NCI-H524 treated with DMSO at 0.1 percent for 48 hours (cell line): ENCODE results near the gene RNF150.
"Not testable (repeated sequence)": the region's sequence is repeated elsewhere in the genome, so short reads cannot be mapped to it uniquely, and the experiment has no call there.

Experiments
- DNase-seq: peaks from one replicate; lab custom pipeline; 2025; lab: John Stamatoyannopoulos, UW

RNF150 gene

DNA sequence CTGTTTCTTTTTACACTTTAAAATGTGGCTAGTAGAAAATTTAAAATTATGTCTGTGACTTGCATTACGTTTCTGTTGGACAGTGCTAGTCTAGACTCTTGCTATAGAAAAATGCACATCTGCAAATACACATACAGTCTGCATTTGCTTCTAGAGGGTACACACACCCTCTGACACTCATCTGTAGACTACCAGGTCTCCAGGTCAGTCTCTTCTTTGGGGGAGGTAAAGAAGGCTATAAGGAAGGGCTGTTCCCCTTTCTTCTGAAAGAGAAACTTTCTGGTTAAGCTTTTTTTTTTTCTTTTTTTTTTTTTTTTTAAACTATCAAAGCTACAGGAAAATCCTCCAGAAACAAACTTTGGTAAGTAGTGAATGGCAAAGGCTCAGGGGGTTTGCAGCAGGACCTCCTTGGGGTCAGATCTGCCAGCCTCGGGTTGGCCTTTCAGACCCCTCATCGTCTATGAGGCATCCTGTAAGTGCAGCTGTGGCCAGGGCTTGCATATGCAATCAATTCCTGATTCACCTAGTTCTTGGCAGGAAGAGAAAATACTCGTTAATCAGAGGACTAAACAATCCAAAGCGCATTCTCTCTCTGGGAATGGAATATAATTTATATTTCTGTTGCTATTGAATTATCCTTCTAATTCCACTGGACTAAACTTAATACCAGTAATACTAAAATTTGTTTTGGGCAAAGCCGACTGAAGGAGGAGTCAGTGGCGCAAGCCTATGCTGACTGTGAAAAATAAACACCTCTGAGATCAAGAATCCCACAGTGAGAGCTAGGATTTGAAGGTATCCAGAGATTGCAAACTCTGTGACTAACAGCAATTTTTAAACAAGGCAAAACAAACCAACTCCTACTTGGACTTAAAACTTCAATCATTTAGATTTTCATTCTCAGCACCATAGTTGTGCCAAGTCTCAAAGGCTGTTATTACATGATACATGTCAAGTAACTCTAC is 267.7 kb downstream of the RNF150 start:
- DNase-seq: no peak

DNA sequence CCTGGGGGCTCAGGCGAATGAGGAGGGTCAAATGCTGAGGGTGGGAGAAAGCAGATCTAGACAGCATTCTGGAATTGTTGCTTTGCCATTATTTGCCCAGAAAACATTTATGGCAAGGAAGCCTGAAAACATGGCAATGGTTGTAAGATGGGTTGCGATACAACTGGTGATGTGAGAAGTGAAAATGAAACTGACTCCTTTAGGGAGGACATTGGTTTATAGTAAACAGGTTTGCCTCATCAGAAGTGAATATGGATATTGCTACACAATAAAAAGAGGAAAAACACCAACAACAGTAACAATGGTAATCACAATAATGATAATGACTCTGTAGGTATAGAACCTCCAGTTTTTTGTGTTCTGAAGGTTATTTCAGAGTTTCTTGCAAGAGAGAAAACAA is 270.1 kb downstream of the RNF150 start:
- DNase-seq: no peak

DNA sequence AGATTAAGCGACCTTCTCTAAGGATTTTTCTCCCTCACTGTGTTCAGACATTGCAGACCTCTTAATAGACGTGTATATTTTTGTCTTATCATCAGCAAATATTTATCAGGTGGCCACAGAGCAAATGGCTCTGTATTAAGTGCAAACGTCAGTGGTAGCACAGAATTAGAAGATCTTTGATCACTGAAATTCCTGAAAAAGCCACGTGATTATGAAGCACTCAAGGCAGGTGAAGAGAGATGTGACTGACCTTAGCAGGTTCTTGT is 271.2 kb downstream of the RNF150 start:
- no peak for DNase-seq

DNA sequence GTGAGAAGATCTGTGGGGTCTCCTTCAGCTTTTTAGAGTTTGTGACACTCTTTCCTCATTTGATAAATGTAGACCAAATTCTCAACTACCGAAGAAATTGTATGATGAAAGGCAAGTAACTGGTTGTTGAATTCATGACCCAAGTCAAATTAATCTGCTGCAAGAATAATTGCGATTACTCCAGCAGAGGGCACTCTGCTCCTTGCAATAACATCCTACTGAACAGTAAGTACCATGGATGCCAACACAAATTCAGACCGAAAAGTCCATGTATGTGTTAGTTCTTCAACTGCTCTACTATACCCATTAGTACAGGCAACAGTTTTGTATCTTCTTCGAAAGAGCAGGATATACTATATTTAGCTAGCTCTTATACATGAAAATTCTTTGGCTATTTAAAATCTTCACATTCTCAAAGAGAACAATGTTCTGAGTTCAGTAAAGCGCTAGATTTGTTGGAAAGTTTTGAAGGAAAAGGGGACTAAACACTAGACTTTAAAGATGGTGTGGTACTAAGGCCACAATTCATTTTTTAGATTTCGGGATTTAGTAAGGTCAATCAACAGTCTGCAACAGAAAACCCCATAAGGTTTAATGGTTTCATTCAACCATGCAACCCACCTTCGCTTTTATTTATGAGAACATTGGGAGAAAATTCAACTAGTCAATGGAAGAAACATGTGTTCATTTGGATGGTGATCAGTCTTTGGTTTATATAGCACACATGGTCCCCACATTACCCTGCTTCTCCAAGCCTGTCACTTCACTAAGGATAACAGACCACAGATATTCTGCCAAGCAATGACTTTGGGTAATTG is 271.7 kb downstream of the RNF150 start:
- no peak for DNase-seq

DNA sequence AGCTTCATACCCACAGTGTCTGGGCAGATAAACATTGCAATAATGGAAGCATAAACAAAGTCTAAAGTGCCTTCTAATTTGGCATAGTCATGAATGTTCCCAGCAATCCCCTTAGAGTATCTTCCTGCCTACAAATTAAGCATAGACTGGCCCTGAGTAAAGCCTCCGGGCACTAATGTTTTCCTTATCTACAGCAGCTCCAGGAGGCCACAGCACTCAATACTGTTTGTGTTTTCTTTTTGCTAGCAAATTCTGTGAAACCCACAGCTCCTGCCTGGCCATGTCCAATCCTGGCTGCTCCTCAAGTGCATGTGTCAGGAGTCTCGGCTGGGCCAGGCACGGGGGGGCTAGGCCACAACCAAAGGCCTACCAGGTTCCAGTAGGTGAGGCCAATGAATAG is 274.4 kb downstream of the RNF150 start:
- no peak for DNase-seq

DNA sequence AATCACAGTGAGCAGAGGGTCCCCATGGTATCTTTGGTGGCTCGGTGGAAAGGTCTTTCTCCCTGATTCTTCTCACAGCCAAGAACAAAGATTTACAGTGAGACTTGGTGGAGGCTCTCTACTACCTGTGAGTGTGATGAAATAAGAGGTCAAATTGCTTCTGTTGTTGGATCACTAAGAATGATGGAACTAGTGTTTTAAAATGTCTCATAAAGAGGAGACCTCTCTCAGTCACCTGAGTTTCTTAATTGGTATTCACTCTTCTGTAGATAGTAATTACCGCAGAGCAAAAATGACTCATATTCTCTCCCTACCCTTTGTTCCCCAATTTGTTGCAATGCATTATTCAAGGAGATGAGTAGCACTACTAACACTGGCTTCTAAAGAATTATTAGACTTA is 276.2 kb downstream of the RNF150 start:
- DNase-seq: no peak

DNA sequence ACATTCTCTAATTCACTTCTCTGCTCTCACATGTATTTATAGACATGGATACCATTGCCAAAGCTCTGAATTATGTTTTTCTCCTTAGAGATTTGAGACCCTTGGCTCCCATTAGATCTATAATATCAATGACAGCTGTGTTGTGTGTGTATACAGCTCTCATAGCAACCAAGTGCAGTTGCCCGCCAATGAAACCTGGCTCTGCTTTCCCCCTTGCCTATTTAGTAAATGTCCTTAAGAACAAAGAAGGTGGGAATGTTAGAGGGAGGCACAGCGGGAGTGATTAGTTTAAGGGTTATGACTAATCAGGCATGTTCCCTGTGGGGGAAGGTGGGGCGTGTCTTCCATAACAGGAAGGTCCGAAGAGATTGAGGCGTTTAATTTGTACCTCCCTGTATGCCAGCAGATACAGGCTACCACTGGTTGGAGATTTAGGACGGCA is 276.6 kb downstream of the RNF150 start:
- DNase-seq: no peak

DNA sequence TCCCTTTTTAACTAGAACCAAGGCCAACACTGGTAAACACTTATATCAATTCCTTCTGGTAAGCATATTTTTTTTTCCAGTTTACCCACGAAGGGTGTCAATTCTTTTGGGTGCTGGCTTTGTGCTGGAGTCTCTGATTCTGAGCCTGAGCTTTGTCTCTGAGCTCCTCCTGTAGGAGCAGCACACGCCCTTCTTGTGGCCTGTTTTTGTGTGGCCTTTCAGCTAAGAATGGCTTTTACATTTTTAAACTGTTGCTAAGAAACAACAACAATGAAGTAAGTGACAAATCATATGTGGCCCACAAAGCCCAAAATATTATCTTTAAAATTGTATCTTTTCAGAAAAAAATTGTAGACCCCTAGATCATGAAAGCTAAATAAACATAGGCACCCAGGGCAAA is 279.1 kb downstream of the RNF150 start:
- no peak for DNase-seq

DNA sequence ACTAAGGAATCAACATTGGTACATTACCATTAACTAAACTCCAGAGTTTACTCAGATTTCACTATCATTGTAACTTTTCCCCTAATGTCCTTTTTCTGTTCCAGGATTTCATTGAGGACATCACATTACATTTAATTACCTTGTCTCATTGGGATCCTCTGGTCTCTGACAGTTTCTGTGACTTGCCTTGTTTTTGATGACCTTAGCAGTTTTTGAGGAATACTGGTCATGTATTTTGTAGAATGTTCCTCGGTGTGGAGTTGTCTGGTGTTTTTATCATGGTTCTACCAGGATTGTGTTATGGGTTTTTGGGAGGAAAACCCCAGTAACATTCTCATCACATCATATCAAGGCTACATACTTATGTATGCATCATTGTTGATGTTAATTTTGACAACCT is 281.5 kb downstream of the RNF150 start:
- DNase-seq: no peak

DNA sequence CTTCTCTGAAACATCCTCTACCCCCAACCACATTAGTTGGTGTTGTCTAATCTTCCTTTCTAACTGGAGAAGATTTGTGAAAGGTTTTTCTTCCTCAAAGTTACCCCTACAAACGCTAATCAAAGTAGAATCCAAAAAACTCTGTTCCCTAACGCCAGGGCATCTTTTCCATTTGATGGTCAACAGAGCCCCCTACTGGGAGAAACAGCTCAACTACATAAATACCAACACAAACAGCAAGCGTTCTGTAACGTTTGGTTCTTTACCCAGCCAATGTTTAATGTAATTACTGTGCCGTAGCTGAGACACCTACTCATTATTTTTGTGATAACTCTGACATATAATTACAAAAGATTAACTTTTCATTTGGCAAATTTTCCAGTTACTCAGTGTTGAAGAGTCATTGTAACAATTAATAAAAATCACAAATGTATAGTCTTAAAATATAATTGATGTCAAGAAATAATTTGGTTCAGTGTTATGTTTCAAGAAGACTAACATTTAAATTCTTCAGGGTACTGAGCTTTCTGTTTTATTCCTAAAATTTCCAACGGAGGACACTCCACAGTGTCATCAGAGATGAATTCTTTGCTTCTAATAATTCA is 282.1 kb downstream of the RNF150 start:
- DNase-seq: no peak

DNA sequence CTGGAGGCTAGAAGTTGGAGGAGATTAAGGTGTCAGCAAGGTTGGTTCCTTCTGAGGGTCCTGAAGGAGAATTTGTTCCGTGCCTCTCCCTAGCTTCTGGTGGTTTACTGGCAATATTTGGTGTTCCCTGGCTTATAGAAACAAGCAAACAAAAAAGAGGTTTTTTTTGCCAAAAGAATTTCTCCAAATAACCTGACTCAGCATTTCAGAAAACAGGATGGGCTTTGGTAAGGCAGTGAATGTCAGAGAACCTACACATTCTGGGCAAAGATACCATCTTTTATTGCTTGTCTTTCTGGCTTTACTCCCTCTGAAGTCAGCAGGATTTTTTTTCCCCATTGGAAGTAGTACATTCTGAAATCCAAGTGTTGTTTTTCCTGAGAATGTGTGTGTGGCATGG is 283.7 kb downstream of the RNF150 start:
- DNase-seq: no peak

DNA sequence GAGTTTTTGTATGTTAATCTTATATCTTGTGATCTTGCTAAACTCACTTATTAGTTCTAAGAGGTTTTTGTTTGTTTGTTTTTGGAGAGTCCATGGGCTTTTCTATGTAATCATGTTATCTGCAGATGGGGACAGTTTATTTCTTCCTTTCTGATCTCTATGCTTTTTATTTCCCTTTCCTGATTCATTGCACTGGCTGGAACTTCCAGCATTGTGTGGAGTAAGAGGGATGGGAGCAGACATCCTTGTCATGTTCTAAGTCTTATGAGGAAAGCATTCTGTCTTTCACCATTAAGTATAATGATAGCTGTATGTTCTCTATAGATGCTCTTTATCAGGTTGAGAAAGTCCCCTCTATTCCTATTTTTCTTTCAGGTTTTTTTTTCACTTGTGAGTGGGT is 286.5 kb downstream of the RNF150 start:
- DNase-seq: no peak

DNA sequence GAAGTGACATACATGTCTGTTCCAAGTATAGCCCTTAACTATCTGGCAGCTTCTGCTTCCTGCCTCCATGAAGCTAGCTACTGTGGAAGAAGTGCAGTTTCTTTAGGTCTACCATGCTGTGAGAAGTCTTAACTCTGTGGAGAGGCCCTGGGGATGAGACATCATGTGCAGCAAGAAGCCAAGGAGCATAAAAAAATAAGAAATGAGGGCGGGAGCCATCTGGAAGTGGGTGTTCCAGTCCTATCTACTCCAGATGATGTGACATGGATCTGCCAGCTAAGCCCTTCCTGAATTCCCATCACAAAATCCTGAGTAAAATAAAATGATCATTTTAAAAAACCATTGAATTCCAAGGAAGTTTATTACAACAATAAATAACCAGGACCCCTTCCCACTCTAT is 289.2 kb downstream of the RNF150 start:
- no peak for DNase-seq

DNA sequence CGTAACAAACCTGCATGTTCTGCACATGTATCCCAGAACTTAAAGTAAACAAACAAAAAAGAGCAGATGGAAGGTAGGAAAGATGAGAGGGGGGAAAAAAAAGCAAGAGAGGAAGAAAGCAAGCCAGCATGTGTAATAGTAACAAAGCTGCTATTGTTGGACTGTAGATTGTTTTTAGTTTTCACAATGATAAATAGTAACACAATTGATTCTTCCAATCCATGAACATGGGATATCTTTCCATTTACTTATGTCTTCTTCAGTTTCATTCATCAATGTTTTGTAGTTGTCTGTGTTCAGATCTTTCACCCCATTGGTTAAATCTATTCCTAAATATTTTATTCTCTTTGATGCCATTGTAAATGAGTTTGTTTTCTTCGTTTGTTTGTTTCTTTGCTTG is 292.1 kb downstream of the RNF150 start:
- no peak for DNase-seq

DNA sequence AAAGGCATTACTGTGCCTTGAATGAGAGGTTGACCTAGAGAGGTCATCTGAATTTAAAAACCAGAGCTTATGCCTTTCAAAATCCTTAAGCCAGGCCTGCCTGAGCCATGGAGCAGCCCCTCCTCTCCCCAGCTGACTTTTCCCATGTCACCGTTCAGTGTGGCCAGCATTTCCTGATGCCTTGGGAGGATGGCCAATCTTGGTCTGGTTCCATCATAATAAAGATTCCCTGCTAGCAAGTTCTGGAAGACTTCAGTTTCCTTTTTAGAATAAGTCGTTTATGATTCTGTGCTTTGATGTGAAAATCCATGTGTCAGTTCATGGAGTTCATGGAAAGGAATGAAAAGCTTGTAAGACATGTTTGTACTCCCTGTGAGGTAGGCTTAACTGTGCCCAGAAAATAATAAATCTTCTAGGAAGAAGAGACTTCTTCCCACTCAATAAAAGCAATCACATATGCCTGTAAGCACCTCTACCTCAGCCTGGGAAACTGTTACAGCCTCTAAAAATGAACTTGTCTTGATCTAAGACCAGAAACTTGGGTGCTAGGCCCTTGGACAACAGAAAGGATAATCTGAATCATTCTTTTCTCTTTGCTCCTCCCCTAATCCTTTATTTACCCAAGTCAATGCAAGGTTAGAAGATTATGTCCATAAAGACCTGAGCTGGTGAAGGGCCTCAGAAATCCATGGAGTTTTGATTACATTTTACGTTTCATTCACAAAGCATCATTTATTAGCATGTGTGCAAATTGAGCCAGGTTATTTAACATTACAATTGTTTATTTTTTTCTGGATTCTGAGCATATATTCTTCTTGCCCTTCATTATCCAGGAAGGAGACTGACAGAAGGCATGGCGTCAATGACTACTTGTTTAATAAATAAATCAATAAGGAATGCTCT is 293.1 kb downstream of the RNF150 start:
- no peak for DNase-seq

DNA sequence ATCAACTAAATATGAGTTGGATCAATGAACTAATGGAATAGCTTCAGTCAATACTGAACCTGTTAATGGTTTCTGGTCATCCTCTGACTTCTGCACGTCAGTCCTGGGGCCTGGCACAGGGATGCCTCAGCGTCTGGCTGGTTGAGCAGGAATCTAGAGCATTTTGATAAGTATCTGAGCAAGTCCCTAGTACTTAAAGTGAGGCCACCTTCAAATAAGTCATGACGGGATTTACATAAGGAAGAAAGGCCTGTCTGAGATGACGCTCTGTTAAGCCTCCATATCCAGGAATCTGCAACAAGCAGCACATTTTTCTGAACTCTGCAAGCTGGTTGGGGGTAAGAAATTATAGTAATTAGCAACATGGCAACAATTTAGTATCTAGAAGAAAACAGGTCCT is 293.9 kb downstream of the RNF150 start:
- no peak for DNase-seq

DNA sequence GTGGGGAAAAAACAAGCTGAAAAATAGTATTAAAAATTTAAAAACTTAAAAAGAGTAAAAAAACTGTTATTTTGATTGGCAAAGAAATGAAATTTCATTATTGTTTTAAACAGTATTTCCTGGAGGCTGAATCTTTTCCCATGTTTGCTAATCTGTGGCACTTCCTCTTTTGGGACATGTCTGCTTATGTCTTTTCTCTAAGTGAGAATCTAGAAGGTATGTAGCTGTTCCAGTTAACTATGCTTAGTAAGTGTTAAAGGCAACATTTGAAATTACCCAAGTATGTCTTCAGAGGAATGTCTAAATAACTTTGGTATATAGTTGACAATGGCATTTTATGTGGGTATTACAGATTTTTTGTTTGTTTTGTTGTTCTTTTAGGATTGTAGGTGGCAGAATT is 295.5 kb downstream of the RNF150 start:
- no peak for DNase-seq

DNA sequence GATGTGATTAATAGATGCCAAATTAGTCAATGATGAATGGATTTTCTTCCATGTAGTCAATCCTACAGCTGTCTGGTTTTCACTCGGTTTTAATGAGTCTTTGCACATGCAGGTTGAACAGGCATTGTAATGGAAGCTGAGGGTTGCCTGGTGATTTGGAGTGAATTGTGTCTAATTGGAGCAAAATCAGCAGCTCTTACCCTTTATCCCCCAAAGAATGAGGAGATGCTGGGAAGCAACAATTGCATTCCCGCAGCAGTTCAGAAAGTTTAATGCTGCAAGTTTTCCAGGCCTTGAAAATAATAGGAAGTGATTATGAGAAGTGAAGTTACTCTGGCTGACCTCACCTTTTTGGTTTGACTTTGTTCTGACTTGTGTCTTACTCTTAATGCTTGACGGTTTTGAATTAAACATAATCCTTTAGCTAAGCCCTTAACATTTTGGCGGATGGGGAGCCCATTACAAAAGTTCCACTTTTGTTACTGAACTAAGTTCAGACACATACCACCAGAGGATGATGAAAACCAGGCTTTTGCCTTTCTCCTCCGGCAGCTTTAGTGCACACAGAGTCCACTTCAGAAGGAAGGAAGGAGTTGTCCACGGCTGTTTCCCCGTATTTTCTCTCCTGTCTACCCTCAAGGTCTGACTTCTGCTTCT is 298.3 kb downstream of the RNF150 start:
- DNase-seq: no peak

DNA sequence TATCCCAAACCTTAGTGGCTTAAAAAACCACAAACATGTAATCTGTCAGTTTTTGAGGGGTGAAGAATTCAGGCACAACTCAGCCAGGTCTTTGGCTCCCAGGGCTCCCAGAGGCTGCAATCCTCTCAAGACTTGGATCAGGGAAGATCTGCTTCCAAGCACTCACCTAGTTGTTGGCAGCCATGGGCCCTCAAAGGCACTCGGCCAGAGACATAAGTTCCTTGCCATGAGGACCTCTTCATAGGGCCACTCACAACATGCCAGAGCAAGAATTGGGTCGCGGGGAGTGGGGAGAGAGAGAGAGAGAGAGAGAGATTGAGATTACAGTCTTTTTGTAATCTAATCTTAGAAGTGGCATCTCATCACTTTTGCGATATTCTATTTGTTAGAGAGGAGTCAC is 300.0 kb downstream of the RNF150 start:
- no peak for DNase-seq

DNA sequence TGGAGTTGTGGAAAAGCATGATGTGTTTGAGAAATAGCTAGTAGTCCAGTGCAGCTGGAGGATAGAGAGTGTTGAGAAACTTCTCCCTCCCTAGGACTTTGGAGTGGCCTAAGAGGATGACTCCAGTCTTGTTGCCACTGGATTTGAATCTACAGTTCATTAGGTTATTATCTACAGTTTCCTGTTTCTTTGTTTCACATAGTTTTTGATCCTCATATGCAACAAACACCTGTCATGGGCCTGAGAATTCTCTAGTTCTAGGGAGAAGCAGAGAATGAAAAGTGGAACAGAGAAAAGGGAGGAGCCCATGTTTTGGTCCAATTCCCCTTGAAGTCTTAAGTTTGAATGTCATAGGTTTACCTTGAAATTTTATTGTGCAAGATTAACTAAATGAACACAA is 303.4 kb downstream of the RNF150 start:
- DNase-seq: no peak

DNA sequence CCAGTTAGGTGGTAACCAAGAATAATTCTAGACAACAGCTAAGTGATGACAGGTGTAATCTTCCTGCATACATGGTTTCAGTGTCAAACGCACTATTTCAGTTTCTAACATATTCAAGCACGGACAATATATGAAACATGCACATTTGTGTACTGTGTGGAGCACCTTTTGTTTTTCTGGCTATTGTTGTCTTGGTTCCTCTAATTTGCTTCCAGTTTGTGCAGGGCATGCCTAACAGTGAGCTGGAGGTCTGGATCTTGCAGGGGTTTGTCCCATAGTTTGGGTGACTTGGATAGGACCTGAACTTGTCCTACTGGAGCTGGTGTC is 306.6 kb downstream of the RNF150 start:
- DNase-seq: no peak

DNA sequence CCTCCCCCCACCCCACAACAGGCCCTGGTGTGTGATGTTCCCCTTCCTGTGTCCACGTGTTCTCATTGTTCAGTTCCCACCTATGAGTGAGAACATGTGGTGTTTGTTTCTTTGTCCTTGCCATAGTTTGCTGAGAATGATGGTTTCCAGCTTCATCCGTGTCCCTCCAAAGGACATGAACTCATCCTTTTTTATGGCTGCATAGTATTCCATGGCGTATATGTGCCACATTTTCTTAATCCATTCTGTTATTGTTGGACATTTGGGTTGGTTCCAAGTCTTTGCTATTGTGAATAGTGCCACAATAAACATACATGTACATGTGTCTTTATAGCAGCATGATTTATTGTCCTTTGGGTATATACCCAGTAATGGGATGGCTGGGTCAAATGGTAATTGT is 312.7 kb downstream of the RNF150 start:
- DNase-seq: not testable (repeated sequence)
